Stimulated activated CD8-positive, alpha-beta memory T cell treated with anti-CD3 and anti-CD28 coated beads, Interleukin-12 subunit alpha, Interleukin-12 subunit beta, amount 100 ng/mL, for 4 hours (primary cell): ENCODE results near the gene HYAL3.
A peak's percentile ranks its signal among the peaks of the same experiment; 100 is the strongest.
"Not testable (repeated sequence)": the region's sequence is repeated elsewhere in the genome, so short reads cannot be mapped to it uniquely, and the experiment has no call there.

Experiments used
- DNase-seq: peaks from one replicate; pipeline ENCODE4 v3.0.0-alpha.2; 2020; ENCODE audit warnings: low read depth

The HYAL3 gene

GRCh38 chr3:50290161-50290641, 9.0 kb downstream of the HYAL3 start:
- no peak for DNase-seq

GRCh38 chr3:50289130-50289529, 10.1 kb downstream of the HYAL3 start:
- DNase-seq: no peak

- no peak for DNase-seq
Observed at GRCh38 chr3:50288387-50289007, 10.7 kb downstream of the HYAL3 start.

- DNase-seq: no peak
Observed at GRCh38 chr3:50287262-50287661, 11.9 kb downstream of the HYAL3 start.

GRCh38 chr3:50286322-50287227, 12.6 kb downstream of the HYAL3 start:
- no peak for DNase-seq

- DNase-seq: not testable (repeated sequence)
Observed at GRCh38 chr3:50284121-50284520, 15.1 kb downstream of the HYAL3 start.

GRCh38 chr3:50279255-50280016, 19.8 kb downstream of the HYAL3 start:
- no peak for DNase-seq

- DNase-seq: no peak
Observed at GRCh38 chr3:50278880-50279224, 20.4 kb downstream of the HYAL3 start, which contains the start of gene LSMEM2. Gene LSMEM2 (plus strand): TSS chr3:50279087. CDS start chr3:50279114, 27 bp downstream.

- DNase-seq: no peak
Observed at GRCh38 chr3:50278123-50278879, 20.9 kb downstream of the HYAL3 start.

- no peak for DNase-seq
Observed at GRCh38 chr3:50276762-50277101, 22.5 kb downstream of the HYAL3 start.

- DNase-seq: no peak
Observed at GRCh38 chr3:50275996-50276761, 23.0 kb downstream of the HYAL3 start.

- no peak for DNase-seq
Observed at GRCh38 chr3:50275141-50275995, 23.8 kb downstream of the HYAL3 start.

GRCh38 chr3:50274371-50275104, 24.7 kb downstream of the HYAL3 start:
- DNase-seq: no peak

- DNase-seq: no peak
Observed at GRCh38 chr3:50273689-50274065, 25.5 kb downstream of the HYAL3 start.

GRCh38 chr3:50272911-50273688, 26.1 kb downstream of the HYAL3 start:
- DNase-seq: peak; percentile 72

GRCh38 chr3:50272538-50272910, 26.7 kb downstream of the HYAL3 start:
- DNase-seq: not testable (repeated sequence)

- no peak for DNase-seq
Observed at GRCh38 chr3:50271314-50271936, 27.8 kb downstream of the HYAL3 start.
